HCT116 (cell line): ENCODE results near the gene CREBBP. TPM values are rescaled to one million over a fixed set of nuclear protein-coding genes. Genes with fewer than 3 reads are reported as not detected.
A peak's percentile ranks its signal among the peaks of the same experiment; 100 is the strongest.

ENCODE experiments used
- ATAC-seq: fragments of 200-7000 bp; cut with Tn5 transposase; 2 replicates; pipeline ENCODE4 v1.9.1; 2020; ENCODE audit warnings: mild to moderate bottlenecking, moderate library complexity
- BruUV-seq: library from RNA; stranded (reverse); fragments of 400-500 nt; replicated peaks from 2 replicates; lab custom pipeline; 2021; lab: Mats Ljungman, UMichigan
- CTCF ChIA-PET: fragments of 300-600 bp; sonication (Branson Sonifier 250); formaldehyde crosslinking; loops from one replicate; lab custom pipeline; 2021; ENCODE audit warnings: antibody characterized with exemption; lab: Charles Lee
- POLR2A ChIA-PET: fragments of 300-600, 350-600 bp; sonication (Branson Sonifier 250); formaldehyde crosslinking; loops from one replicate; lab custom pipeline; 2021; ENCODE audit warnings: antibody characterized with exemption; lab: Charles Lee
- RAD21 ChIA-PET, 2 experiments: fragments of 300-600 bp; sonication (Branson Sonifier 250); formaldehyde crosslinking; loops; one replicate each; lab custom pipeline; 2023; ENCODE audit warnings: low total read pairs in 2 of 2; ENCODE audit not compliant: uncharacterized antibody in 2 of 2, unreplicated experiment in 2 of 2, low non-redundant PET in 1 of 2; lab: Charles Lee
- DNase-seq: peaks from one replicate; pipeline ENCODE4 v3.0.0-alpha.2; 2010; ENCODE audit warnings: low read depth, low spot score
- H2AFZ ChIP-seq: fragments of 200-600 bp; shearing (Covaris generic), sonication (generic); 2 replicates; pipeline ENCODE4 v1.6.1; 2017; ENCODE audit warnings: low read depth, mixed run types, mixed read lengths, antibody characterized with exemption, low read length; ENCODE audit not compliant: poor library complexity, severe bottlenecking
- H3K27ac ChIP-seq: 2 replicates; pipeline ENCODE4 v1.5.1; 2012; ENCODE audit warnings: low read depth, low read length
- H3K27me3 ChIP-seq: fragments of 200-600 bp; sonication (generic); 2 replicates; pipeline ENCODE4 v1.6.1; 2016; ENCODE audit warnings: mixed run types, low read length, mixed read lengths; ENCODE audit not compliant: insufficient read depth
- H3K36me3 ChIP-seq, 2 experiments: fragments of 200-500 bp in 1 of 2; fragments of 200-600 bp in 1 of 2; sonication (Bioruptor generic) in 1 of 2; sonication (generic) in 1 of 2; 2 replicates each; pipeline versions ENCODE4 v1.5.1 to v1.6.1; 2014 to 2016; ENCODE audit warnings: low read length in 2 of 2, inconsistent platforms in 1 of 2, mixed read lengths in 1 of 2, mixed run types in 1 of 2; ENCODE audit not compliant: insufficient read depth in 2 of 2, control insufficient read depth in 1 of 2
- H3K4me1 ChIP-seq, 2 experiments: fragments of 200-600 bp in 1 of 2; sonication (generic) in 1 of 2; 2 replicates each; pipeline versions ENCODE4 v1.5.1 to v1.6.1; 2012 to 2017; ENCODE audit warnings: low read length in 2 of 2, inconsistent platforms in 1 of 2, mild to moderate bottlenecking in 1 of 2, mixed read lengths in 1 of 2, mixed run types in 1 of 2, moderate library complexity in 1 of 2; ENCODE audit not compliant: insufficient read depth in 2 of 2, control insufficient read depth in 1 of 2
- H3K4me2 ChIP-seq: fragments of 200-600 bp; sonication (generic); 2 replicates; pipeline ENCODE4 v1.6.1; 2017; ENCODE audit warnings: mixed run types, low read length, mixed read lengths
- H3K4me3 ChIP-seq, 2 experiments: fragments of 200-600 bp in 1 of 2; sonication (generic) in 1 of 2; replicated peaks in 1 of 2; 2 replicates each; pipeline ENCODE4 v1.5.1; 2011 to 2016; ENCODE audit warnings: low read length in 2 of 2, control low read depth in 1 of 2, low read depth in 1 of 2, mild to moderate bottlenecking in 1 of 2, mixed read lengths in 1 of 2, mixed run types in 1 of 2
- H3K79me2 ChIP-seq: fragments of 200-600 bp; sonication (generic); 2 replicates; pipeline ENCODE4 v1.6.1; 2017; ENCODE audit warnings: mild to moderate bottlenecking, mixed run types, low read length, moderate library complexity, mixed read lengths; ENCODE audit not compliant: insufficient read depth
- H3K9ac ChIP-seq: fragments of 200-600 bp; sonication (generic); 2 replicates; pipeline ENCODE4 v1.6.1; 2016; ENCODE audit warnings: low read length, mixed read lengths
- H3K9me2 ChIP-seq: fragments of 200-600 bp; sonication (generic), shearing (Covaris generic); 2 replicates; pipeline ENCODE4 v1.6.1; 2017; ENCODE audit warnings: mixed run types, mild to moderate bottlenecking, moderate library complexity; ENCODE audit not compliant: insufficient read depth
- H3K9me3 ChIP-seq, 2 experiments: fragments of 200-500 bp in 1 of 2; fragments of 200-600 bp in 1 of 2; sonication (Bioruptor generic) in 1 of 2; sonication (generic) in 1 of 2; 2 replicates each; pipeline ENCODE4 v1.6.1; 2014 to 2017; ENCODE audit warnings: low read length in 2 of 2, mixed read lengths in 2 of 2, inconsistent platforms in 1 of 2, low read depth in 1 of 2, mild to moderate bottlenecking in 1 of 2, mixed run types in 1 of 2, moderate library complexity in 1 of 2; ENCODE audit not compliant: control insufficient read depth in 1 of 2, insufficient read depth in 1 of 2
- H4K20me1 ChIP-seq: fragments of 200-600 bp; sonication (generic), shearing (Covaris generic); 2 replicates; pipeline ENCODE4 v1.6.1; 2017; ENCODE audit warnings: mixed run types, mild to moderate bottlenecking, moderate library complexity; ENCODE audit not compliant: insufficient read depth
- CBX3 ChIP-seq: IDR thresholded peaks from 2 replicates; pipeline ENCODE4 v1.6.1; 2012; ENCODE audit warnings: low read depth
- CEBPB ChIP-seq: IDR thresholded peaks from 2 replicates; pipeline ENCODE4 v1.6.1; 2012; ENCODE audit warnings: low read depth
- EZH2 ChIP-seq: fragments of 200-600 bp; sonication (generic); IDR thresholded peaks from 2 replicates; pipeline ENCODE4 v1.6.1; 2017; ENCODE audit warnings: antibody characterized with exemption, mixed run types
- EZH2phosphoT487 ChIP-seq: fragments of 200-600 bp; IDR thresholded peaks from 2 replicates; pipeline ENCODE4 v1.6.1; 2018; ENCODE audit warnings: antibody characterized with exemption, borderline replicate concordance
- FOSL1 ChIP-seq: IDR thresholded peaks from 2 replicates; pipeline ENCODE4 v1.6.1; 2012; ENCODE audit warnings: low read depth
- JUND ChIP-seq: IDR thresholded peaks from 2 replicates; pipeline ENCODE4 v1.6.1; 2012
- POLR2A ChIP-seq: IDR thresholded peaks from 2 replicates; pipeline ENCODE4 v1.7.0; 2011; ENCODE audit warnings: borderline replicate concordance; ENCODE audit not compliant: insufficient read depth, insufficient read length; ENCODE audit errors: extremely low read depth
- POLR2AphosphoS5 ChIP-seq: IDR thresholded peaks from 2 replicates; pipeline ENCODE4 v1.6.1; 2011; ENCODE audit warnings: mild to moderate bottlenecking, low read depth, low read length, moderate library complexity
- RAD21 ChIP-seq: IDR thresholded peaks from 2 replicates; pipeline ENCODE4 v1.6.1; 2012; ENCODE audit warnings: low read depth, mild to moderate bottlenecking
- SIN3A ChIP-seq: IDR thresholded peaks from 2 replicates; pipeline ENCODE4 v1.6.1; 2012; ENCODE audit warnings: low read depth
- SP1 ChIP-seq: IDR thresholded peaks from 2 replicates; pipeline ENCODE4 v1.6.1; 2012; ENCODE audit warnings: low read depth
- SRF ChIP-seq: IDR thresholded peaks from 2 replicates; pipeline ENCODE4 v1.6.1; 2012; ENCODE audit warnings: low read depth
- TCF7L2 ChIP-seq: IDR thresholded peaks from 2 replicates; pipeline ENCODE4 v1.7.0; 2011; ENCODE audit warnings: borderline replicate concordance, inconsistent platforms; ENCODE audit not compliant: insufficient read depth, insufficient read length; ENCODE audit errors: extremely low read depth
- YY1 ChIP-seq: IDR thresholded peaks from 2 replicates; pipeline ENCODE4 v1.6.1; 2011; ENCODE audit warnings: low read length, low read depth, moderate library complexity, mild to moderate bottlenecking; ENCODE audit not compliant: insufficient replicate concordance; ENCODE audit errors: extremely low read depth
- ZFX ChIP-seq: fragments of 450-650 bp; IDR thresholded peaks from 2 replicates; pipeline ENCODE4 v1.6.1; 2017
- intact Hi-C: fragments of 100-400 bp; cut with micrococcal nuclease; formaldehyde crosslinking; loops from 2 replicates; pipeline ENCODE4 v1.10.0; 2022
- total RNA-seq: library from RNA; stranded (reverse); gene quantifications from one replicate; pipeline ENCODE4 v1.2.1, GENCODE V29; 2021; ENCODE audit not compliant: unreplicated experiment
- TF ChIP-seq, protein P1 (sequence below): IDR thresholded peaks from 2 replicates; pipeline ENCODE4 v1.6.1; 2012; ENCODE audit warnings: low read depth
- TF ChIP-seq, protein P2 (sequence below): IDR thresholded peaks from 2 replicates; pipeline ENCODE4 v1.6.1; 2011; ENCODE audit warnings: mild to moderate bottlenecking, low read length, moderate library complexity; ENCODE audit not compliant: insufficient replicate concordance; ENCODE audit errors: extremely low read depth
- TF ChIP-seq, protein P3 (sequence below): IDR thresholded peaks from 2 replicates; pipeline ENCODE4 v1.6.1; 2012

CREBBP gene
- total RNA-seq, 1 experiment from 2014 or later, result 42.7 TPM

DNA sequence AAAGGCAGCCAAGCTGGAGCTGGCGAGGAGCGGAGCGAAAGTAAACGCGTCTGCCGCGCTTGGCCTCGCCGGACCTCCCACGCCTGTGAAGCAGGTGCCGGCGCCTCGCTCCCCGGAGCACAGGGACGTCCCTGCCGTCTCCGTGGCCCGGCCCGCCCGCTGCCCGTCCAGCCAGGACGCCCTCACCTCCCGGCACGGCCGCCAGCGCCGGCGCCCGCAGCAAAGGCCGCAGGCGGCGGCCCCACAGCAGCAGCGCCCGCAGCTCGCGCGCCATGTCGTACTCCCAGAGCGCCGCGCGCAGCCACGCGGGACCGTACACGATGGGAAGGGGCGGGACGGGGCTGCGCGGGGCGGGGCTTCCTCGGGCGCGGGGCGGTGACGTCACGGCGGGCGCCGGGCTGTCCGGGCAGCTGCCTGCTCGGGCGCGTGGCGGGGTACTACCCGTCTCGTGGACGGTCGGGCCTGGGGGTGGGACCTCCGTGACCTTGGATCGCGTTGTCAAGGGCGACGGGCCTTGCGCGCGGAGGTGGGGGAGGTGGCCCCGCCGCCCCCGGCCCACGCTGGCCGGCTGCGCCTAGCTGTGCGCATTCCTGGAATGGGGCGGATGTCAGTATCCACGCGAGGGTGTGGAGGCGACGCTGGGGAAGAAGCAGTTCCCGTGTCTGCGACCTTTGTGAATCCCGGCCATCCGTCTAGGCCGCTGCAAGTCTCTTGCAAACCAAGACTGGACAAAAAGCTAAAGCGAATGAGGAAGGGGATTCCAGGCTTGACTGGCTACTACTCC, 163.1 kb downstream of the CREBBP start, which contains the start of gene TRAP1:
Gene TRAP1, minus strand, starts transcription at position 290 of the 784 bp plus-strand sequence. Its CDS starts 16 bp downstream, at position 274.
- ATAC-seq, result peak; percentile 92
- Histone ChIP-seq H3K4me3 (peak within 1 kb of the TSS; percentile 79 to 95), H3K9me2 (no peaks in the 10 kb centered on the region), H3K9ac (peak within 1 kb of the TSS; percentile 99), H3K27me3 (no peaks in the 10 kb centered on the region), H3K4me1 (peaks cover 7 to 19% of the 10 kb centered on the region in 2 experiments), H4K20me1 (peaks cover 8% of the 10 kb centered on the region; the same call in 1 of the 2 replicates), H3K36me3 (peaks cover under 1 to 15% of the 10 kb centered on the region in 2 experiments; a peak in 1 of 4 replicates), H2AFZ (peak within 1 kb of the TSS; percentile 35), H3K4me2 (peak within 1 kb of the TSS; percentile 77), H3K9me3 (no peaks in the 10 kb centered on the region), H3K27ac (peak within 1 kb of the TSS; percentile 82), H3K79me2 (peaks cover 50% of the 10 kb centered on the region)
- POLR2A ChIA-PET, result no interaction called here
- TF ChIP-seq POLR2A (peak; percentile 90), EZH2 (no peak), FOSL1 (no peak), SP1 (peak; percentile 71), YY1 (peak; percentile 91), SRF (peak; percentile 84), CEBPB (no peak), TCF7L2 (no peak), SIN3A (peak; percentile 94), CBX3 (no peak), EZH2phosphoT487 (no peak), ZFX (peak; percentile 91), RAD21 (no peak), POLR2AphosphoS5 (peak; percentile 96), JUND (no peak)
- TF ChIP-seq, protein P1, sequence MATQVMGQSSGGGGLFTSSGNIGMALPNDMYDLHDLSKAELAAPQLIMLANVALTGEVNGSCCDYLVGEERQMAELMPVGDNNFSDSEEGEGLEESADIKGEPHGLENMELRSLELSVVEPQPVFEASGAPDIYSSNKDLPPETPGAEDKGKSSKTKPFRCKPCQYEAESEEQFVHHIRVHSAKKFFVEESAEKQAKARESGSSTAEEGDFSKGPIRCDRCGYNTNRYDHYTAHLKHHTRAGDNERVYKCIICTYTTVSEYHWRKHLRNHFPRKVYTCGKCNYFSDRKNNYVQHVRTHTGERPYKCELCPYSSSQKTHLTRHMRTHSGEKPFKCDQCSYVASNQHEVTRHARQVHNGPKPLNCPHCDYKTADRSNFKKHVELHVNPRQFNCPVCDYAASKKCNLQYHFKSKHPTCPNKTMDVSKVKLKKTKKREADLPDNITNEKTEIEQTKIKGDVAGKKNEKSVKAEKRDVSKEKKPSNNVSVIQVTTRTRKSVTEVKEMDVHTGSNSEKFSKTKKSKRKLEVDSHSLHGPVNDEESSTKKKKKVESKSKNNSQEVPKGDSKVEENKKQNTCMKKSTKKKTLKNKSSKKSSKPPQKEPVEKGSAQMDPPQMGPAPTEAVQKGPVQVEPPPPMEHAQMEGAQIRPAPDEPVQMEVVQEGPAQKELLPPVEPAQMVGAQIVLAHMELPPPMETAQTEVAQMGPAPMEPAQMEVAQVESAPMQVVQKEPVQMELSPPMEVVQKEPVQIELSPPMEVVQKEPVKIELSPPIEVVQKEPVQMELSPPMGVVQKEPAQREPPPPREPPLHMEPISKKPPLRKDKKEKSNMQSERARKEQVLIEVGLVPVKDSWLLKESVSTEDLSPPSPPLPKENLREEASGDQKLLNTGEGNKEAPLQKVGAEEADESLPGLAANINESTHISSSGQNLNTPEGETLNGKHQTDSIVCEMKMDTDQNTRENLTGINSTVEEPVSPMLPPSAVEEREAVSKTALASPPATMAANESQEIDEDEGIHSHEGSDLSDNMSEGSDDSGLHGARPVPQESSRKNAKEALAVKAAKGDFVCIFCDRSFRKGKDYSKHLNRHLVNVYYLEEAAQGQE, result no peak
- TF ChIP-seq, protein P2, sequence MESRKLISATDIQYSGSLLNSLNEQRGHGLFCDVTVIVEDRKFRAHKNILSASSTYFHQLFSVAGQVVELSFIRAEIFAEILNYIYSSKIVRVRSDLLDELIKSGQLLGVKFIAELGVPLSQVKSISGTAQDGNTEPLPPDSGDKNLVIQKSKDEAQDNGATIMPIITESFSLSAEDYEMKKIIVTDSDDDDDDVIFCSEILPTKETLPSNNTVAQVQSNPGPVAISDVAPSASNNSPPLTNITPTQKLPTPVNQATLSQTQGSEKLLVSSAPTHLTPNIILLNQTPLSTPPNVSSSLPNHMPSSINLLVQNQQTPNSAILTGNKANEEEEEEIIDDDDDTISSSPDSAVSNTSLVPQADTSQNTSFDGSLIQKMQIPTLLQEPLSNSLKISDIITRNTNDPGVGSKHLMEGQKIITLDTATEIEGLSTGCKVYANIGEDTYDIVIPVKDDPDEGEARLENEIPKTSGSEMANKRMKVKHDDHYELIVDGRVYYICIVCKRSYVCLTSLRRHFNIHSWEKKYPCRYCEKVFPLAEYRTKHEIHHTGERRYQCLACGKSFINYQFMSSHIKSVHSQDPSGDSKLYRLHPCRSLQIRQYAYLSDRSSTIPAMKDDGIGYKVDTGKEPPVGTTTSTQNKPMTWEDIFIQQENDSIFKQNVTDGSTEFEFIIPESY, result no peak
- TF ChIP-seq, protein P3, sequence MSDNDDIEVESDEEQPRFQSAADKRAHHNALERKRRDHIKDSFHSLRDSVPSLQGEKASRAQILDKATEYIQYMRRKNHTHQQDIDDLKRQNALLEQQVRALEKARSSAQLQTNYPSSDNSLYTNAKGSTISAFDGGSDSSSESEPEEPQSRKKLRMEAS, result peak; percentile 95
- peak; percentile 49 for DNase-seq
- no TSS peak for BruUV-seq
- intact Hi-C loops, result no loop called here
- RAD21 ChIA-PET, result no interaction called here
- CTCF ChIA-PET, result interaction anchor here (0.5 kb wide), 1 partner anchor 25 kb away, joined by 3 read pairs; no protein-coding TSS in a partner anchor
